Esophagus muscularis mucosa (tissue), 4 donors: ENCODE measurements around the gene CACNA2D3. TPM values are rescaled to one million over a fixed set of nuclear protein-coding genes. Genes with fewer than 3 reads are reported as not detected.

Experiments
- DNase-seq: peaks from one replicate; pipeline ENCODE4 v3.0.0-alpha.2; 2017; ENCODE audit errors: extremely low spot score
- H3K27ac ChIP-seq, 4 donors: fragments of 200-600 bp; sonication (generic); replicated peaks in 1 of 4; 1 replicate in 3 of 4; 2 replicates in 1 of 4; pipeline ENCODE4 v1.5.1; 2016 to 2019; ENCODE audit warnings: mild to moderate bottlenecking in 1 of 4
- H3K27me3 ChIP-seq, 4 donors: fragments of 200-600 bp; sonication (generic); one replicate each; pipeline versions ENCODE4 v1.5.1 to v1.6.0; 2016 to 2019
- H3K36me3 ChIP-seq, 4 donors: fragments of 200-600 bp; sonication (generic); one replicate each; pipeline ENCODE4 v1.5.1; 2016 to 2019
- H3K4me1 ChIP-seq, 4 donors: fragments of 200-600 bp; sonication (generic); one replicate each; pipeline ENCODE4 v1.5.1; 2016 to 2019
- H3K4me3 ChIP-seq, 4 donors: fragments of 200-600 bp; sonication (generic); 1 replicate in 2 of 4; 2 replicates in 2 of 4; pipeline ENCODE4 v1.5.1; 2016 to 2019; ENCODE audit warnings: mild to moderate bottlenecking in 4 of 4, moderate library complexity in 1 of 4
- H3K9me3 ChIP-seq, 4 donors: fragments of 200-600 bp; sonication (generic); 1 replicate in 3 of 4; 2 replicates in 1 of 4; pipeline ENCODE4 v1.5.1; 2016 to 2019
- CTCF ChIP-seq, 3 experiments: fragments of 200-600 bp in 2 of 3; fragments of 450-650 bp in 1 of 3; sonication (generic) in 2 of 3; IDR thresholded peaks; one replicate each; pipeline ENCODE4 v1.5.1; 2017 to 2019; ENCODE audit warnings: antibody characterized with exemption in 3 of 3, mild to moderate bottlenecking in 2 of 3, moderate library complexity in 1 of 3
- EP300 ChIP-seq: sonication (generic); formaldehyde crosslinking; IDR thresholded peaks from one replicate; pipeline ENCODE4 v1.6.1; 2017; ENCODE audit warnings: antibody characterized with exemption
- POLR2A ChIP-seq: fragments of 450-650 bp; IDR thresholded peaks from one replicate; pipeline ENCODE4 v1.6.1; 2017; ENCODE audit warnings: antibody characterized with exemption, moderate library complexity, mild to moderate bottlenecking, low read depth
- POLR2AphosphoS5 ChIP-seq, 2 donors: sonication (generic); formaldehyde crosslinking; IDR thresholded peaks; one replicate each; pipeline ENCODE4 v1.6.1; 2017; ENCODE audit warnings: antibody characterized with exemption in 2 of 2
- WGBS: methylation state at CpG from one replicate; pipeline ENCODE4 v1.1.5; 2018; 5-methylcytosine and 5-hydroxymethylcytosine counted together
- intact Hi-C: fragments of 100-400 bp; cut with DNase I; formaldehyde crosslinking; loops from one replicate; pipeline ENCODE4 v1.15.1; 2023
- total RNA-seq, 4 donors: library from RNA; depleted of rRNA; stranded (reverse); fragments of >200 nt; gene quantifications; one replicate each; pipeline versions ENCODE4 v1.1.0 to v1.2.1, GENCODE V29; 2016

The CACNA2D3 gene
- total RNA-seq, 4 donors from 2014 or later, result 2.5 to 6.3 (median 3.9) TPM

- intact Hi-C loops, result no loop called here
- 85% methylated on average over 8 of the region's 8 CpGs for WGBS
- H3K27ac ChIP-seq, result no peak overlapping the region
Measured at GRCh38 chr3:54518011-54518675, 395.8 kb downstream of the CACNA2D3 start.

GRCh38 chr3:54519493-54519892 lies 397.1 kb downstream of the CACNA2D3 start:
- WGBS, result 63% methylated on average over 2 of the region's 2 CpGs
- no peaks in the 10 kb centered on the region for H3K4me1 ChIP-seq
- TF ChIP-seq POLR2AphosphoS5 (IDR thresholded peaks at IDR 0.05) (no peak), POLR2A (no peak), CTCF (IDR thresholded peaks at IDR 0.05) (no peak), EP300 (no peak)
- H3K27me3 ChIP-seq, result no peaks in the 10 kb centered on the region
- intact Hi-C loops, result no loop called here
- no peak overlapping the region for H3K4me3 ChIP-seq
- H3K9me3 ChIP-seq, result peaks cover 0 to 20% (median 9%) of the 10 kb centered on the region in 4 donors
- H3K36me3 ChIP-seq, result no peaks in the 10 kb centered on the region
- DNase-seq, result no peak
- no peak overlapping the region for H3K27ac ChIP-seq

More at GRCh38 chr3:54518011-54518675, 395.8 kb downstream of the CACNA2D3 start:
- H3K36me3 ChIP-seq, result no peaks in the 10 kb centered on the region
- no peaks in the 10 kb centered on the region for H3K4me1 ChIP-seq
- no peak for TF ChIP-seq CTCF (IDR thresholded peaks at IDR 0.05)
- no peak for TF ChIP-seq POLR2AphosphoS5 (IDR thresholded peaks at IDR 0.05)
- TF ChIP-seq POLR2A, result no peak
- no peak for TF ChIP-seq EP300
- H3K4me3 ChIP-seq, result no peak overlapping the region
- DNase-seq, result peak; percentile 70
- no peaks in the 10 kb centered on the region for H3K27me3 ChIP-seq
- peaks cover 0 to 12% (median 6%) of the 10 kb centered on the region in 4 donors for H3K9me3 ChIP-seq

GRCh38 chr3:54520060-54520459 lies 397.7 kb downstream of the CACNA2D3 start:
- H3K4me3 ChIP-seq, result no peak overlapping the region
- no peaks in the 10 kb centered on the region for H3K4me1 ChIP-seq
- 84% methylated on average over 2 of the region's 2 CpGs for WGBS
- H3K27me3 ChIP-seq, result no peaks in the 10 kb centered on the region
- H3K36me3 ChIP-seq, result no peaks in the 10 kb centered on the region
- TF ChIP-seq EP300 (no peak), POLR2A (no peak), POLR2AphosphoS5 (IDR thresholded peaks at IDR 0.05) (no peak), CTCF (IDR thresholded peaks at IDR 0.05) (no peak)
- intact Hi-C loops, result no loop called here
- peaks cover 0 to 24% (median 11%) of the 10 kb centered on the region in 4 donors for H3K9me3 ChIP-seq
- H3K27ac ChIP-seq, result no peak overlapping the region
- peak; percentile 47 for DNase-seq

GRCh38 chr3:54527521-54527920 lies 405.2 kb downstream of the CACNA2D3 start:
- Histone ChIP-seq H3K9me3 (peaks cover 0 to 40% (median 21%) of the 10 kb centered on the region in 4 donors), H3K27ac (no peak overlapping the region), H3K27me3 (no peaks in the 10 kb centered on the region), H3K4me1 (no peaks in the 10 kb centered on the region), H3K36me3 (no peaks in the 10 kb centered on the region), H3K4me3 (no peak overlapping the region)
- 85% methylated on average over 5 of the region's 5 CpGs for WGBS
- peak; percentile 55 for DNase-seq
- intact Hi-C loops, result no loop called here
- no peak for TF ChIP-seq POLR2A
- TF ChIP-seq POLR2AphosphoS5 (IDR thresholded peaks at IDR 0.05), result no peak
- TF ChIP-seq EP300, result no peak
- TF ChIP-seq CTCF (IDR thresholded peaks at IDR 0.05), result no peak

GRCh38 chr3:54527953-54528352 lies 405.6 kb downstream of the CACNA2D3 start:
- Histone ChIP-seq H3K36me3 (no peaks in the 10 kb centered on the region), H3K27ac (no peak overlapping the region), H3K4me1 (no peaks in the 10 kb centered on the region), H3K27me3 (no peaks in the 10 kb centered on the region), H3K9me3 (peaks cover 0 to 37% (median 18%) of the 10 kb centered on the region in 4 donors), H3K4me3 (no peak overlapping the region)
- WGBS, result 61% methylated on average over 2 of the region's 2 CpGs
- TF ChIP-seq POLR2AphosphoS5 (IDR thresholded peaks at IDR 0.05), result no peak
- no peak for TF ChIP-seq POLR2A
- no peak for TF ChIP-seq EP300
- no peak for TF ChIP-seq CTCF (IDR thresholded peaks at IDR 0.05)
- intact Hi-C loops, result no loop called here
- no peak for DNase-seq
